GM19328 (cell line): ENCODE results near the gene MCEMP1.

Source experiments
- ATAC-seq: cut with Tn5 transposase; IDR thresholded peaks from one replicate; pipeline ENCODE4 v1.9.1; 2021; ENCODE audit warnings: mild to moderate bottlenecking, moderate library complexity; ENCODE audit not compliant: unreplicated experiment

MCEMP1 gene

GRCh38 chr19:7722231-7722651, 45.4 kb downstream of the MCEMP1 start:
- ATAC-seq = no peak

GRCh38 chr19:7725791-7726190, 48.9 kb downstream of the MCEMP1 start:
- no peak for ATAC-seq

- no peak for ATAC-seq
Observed at GRCh38 chr19:7729211-7729610, 52.3 kb downstream of the MCEMP1 start.
